HG02884 (cell line): ENCODE measurements around the gene NCOR1.
"Not testable (repeated sequence)": the region's sequence is repeated elsewhere in the genome, so short reads cannot be mapped to it uniquely, and the experiment has no call there.

Source experiments
- ATAC-seq: cut with Tn5 transposase; IDR thresholded peaks from one replicate; pipeline ENCODE4 v1.9.1; 2021; ENCODE audit warnings: mild to moderate bottlenecking, moderate library complexity; ENCODE audit not compliant: unreplicated experiment

NCOR1 gene

DNA sequence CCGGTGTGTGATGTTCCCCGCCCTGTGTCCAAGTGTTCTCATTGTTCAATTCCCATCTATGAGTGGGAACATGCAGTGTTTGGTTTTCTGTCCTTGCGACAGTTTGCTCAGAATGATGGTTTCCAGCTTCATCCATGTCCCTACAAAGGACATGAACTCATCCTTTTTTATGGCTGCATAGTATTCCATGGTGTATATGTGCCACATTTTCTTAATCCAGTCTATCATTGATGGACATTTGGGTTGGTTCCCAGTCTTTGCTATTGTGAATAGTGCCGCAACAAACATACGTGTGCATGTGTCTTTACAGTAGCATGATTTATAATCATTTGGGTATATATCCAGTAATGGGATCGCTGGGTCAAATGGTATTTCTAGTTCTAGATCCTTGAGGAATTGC, 63.0 kb downstream of the NCOR1 start:
- ATAC-seq: not testable (repeated sequence)

DNA sequence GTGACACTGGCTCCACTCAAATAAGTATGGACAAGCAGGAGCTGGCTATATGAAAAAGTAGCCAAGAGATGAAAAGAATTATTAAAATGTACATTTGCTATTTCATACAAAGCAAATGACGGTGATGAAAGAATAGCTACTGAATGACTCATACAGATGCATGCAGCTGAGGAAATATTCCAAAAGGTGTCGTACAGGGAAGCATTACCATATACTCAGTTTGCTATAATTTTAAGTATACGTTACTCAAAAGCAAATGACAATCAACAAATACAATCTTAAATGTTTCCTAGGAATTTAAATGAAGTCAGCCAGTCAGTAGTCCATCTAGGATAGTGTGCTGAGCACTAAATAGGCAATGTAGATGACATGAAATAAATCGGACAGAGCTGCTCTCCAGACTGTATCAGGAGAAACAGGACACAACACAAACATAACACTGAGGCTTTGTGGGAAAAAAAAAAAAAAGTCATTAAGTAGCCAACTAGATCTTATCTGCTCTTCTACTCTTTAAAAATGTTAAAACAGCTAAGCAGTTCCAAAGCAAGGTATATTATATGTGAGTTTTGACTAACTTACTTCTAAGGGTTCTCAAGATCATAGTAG, 65.0 kb downstream of the NCOR1 start:
- no peak for ATAC-seq

DNA sequence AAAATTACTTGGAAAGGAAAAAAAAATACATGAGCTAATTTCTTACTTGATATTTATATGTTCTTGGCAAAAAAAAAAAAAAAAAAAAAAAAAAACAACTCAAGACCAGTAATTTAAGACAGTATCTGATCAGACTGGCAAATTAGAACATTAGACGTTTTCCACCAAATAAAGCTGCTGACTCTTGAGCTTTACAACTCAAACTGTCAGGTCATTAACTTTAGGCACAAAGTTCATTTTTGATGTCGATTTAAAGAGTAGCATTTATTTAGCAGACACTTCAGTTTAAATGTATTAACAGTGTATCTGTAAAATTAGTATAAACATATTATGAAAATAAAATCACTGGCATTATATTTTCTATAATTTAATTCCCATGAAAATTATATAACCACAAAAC, 66.7 kb downstream of the NCOR1 start:
- no peak for ATAC-seq

DNA sequence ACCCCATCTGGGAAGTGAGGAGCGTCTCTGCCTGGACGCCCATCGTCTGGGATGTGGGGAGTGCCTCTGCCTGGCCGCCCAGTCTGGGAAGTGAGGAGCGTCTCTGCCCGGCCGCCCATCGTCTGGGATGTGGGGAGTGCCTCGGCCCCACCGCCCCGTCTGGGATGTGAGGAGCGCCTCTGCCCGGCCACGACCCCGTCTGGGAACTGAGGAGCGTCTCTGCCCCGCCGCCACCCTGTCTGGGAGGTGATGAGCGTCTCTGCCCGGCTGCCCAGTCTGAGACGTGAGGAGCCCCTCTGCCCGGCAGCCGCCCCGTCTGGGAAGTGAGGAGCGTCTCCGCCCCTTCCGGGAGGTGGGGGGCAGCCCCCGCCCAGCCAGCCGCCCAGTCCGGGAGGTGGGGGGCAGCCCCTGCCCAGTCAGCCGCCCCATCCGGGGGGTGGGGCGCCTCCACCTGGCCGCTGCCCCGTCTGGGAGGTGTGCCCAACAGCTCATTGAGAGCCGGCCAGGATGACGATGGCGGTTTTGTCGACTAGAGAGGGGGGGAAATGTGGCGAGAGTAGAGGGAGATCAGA, 69.9 kb downstream of the NCOR1 start:
- not testable (repeated sequence) for ATAC-seq

DNA sequence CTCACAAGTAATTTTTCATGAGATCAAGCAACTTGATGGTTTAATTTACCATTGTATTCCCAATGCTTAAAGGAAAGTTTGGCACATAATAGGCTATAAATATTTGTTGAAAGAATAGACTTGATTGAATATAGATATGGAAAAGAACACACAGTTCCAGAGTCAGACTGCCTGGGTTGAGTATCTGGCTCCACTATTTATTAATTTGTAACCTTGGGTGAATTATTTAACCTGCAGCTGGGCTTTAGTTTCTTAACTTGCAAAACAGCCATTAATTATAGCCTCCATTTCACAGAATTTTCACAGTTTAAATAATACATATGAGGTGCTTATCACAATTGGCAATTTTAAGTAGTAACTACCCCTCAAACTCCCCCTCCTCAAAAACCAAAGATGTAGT, 73.6 kb downstream of the NCOR1 start:
- ATAC-seq: no peak

DNA sequence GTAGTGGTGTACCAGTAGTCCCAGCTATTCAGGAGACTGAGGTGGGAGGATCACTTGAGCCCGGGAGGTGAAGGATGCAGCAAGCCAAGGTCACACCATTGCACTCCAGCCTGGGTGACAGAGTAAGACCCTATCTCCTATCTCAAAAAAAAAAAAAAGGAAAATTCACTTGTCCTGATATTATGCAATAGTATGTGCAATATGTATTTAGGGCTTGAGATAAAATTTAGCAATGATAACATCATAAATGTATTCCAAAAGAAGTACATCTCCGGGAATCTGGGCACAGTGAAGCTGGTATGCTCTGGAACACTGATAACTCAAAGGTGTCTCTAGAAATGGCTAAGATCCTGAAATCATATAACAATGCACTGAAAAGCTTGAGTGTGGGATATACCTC, 74.5 kb downstream of the NCOR1 start:
- ATAC-seq: no peak

DNA sequence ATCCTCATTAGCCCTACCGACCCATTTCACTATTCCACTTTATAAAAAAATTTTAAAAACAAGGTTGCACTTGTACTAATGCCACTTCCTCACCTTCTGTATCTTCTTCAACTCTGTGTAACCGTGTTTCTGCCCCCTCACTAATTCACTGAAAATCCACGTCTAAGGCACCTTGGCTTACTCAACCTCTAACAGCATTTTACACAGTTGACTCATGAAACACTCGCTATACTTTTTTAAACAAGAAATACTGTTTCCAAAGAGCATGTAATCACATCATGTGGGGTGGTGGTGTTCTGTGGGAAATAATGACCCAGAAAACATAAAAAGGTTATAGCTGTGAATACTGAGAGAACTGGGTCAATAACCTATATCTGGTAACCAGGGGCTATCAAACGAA, 79.9 kb downstream of the NCOR1 start:
- ATAC-seq: no peak

DNA sequence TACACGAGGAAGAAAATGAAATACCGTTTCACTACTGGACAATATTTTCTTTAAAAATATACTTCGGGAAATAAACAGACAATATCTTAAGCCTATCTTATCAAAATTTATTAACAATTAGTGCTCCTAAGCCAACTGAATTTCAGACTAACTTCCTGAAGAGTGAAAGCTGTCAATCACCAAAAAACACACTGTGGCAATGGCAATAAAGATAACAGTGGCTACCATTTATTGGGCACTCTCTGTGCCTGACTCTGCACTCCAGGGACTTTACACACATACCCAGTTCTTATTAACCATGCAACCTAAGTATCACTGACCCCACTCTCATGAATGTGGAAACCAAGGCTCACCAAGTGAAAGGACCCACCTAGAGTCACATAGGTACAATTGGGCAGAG, 83.7 kb downstream of the NCOR1 start:
- no peak for ATAC-seq

DNA sequence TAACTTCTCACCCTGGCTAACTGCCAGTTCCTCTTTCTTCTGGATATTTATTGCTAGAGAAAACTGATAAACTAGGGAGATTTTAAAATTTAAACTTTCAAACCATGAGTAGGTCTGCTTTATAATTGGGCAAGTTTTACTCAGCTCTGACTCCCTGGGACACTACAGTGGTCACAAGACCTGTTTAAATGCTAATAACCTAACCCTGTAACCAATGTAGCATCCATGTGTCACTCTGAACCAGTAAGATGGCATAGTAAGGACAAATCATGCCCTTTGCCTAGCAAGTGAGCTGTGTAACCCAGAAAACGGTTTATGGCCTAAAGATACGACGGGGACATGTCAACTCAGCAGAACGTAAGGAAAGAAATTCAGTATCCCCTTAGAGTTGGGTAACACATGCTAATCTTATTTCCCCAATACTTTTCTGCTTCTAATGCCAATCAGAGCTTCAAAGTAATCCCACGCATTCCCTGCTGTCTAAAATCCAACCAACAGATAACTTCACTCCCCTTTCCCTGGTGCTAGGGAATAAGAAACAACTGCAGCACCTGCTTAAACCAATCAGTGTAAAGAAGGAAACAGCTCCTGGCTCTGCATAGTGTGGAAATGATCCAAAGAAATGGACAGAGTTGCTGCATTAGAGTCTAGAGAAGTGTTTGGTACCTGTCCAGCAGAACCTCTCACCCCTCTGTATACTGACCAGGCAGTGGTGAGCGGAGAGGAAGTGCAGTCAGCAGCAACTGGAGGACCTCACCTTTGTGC, 85.7 kb downstream of the NCOR1 start:
- ATAC-seq: no peak

DNA sequence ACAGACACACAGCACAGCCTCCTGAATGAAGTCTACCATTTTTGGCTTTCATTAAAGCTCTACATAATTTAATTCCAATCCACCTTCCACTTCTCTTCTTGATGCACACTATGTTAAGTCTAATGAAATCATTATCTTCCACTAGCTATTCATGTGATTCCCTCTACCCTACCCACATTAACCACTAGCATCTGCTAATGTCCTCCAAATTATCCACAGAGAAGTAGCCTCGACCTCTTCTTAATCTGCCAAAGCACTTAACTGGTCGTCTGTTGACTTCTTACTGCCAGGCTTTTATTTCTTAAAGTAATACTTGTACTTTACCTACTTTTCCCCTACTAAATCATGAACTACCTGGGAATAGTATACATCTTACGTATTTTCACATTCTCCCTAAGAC, 91.8 kb downstream of the NCOR1 start:
- ATAC-seq: no peak

DNA sequence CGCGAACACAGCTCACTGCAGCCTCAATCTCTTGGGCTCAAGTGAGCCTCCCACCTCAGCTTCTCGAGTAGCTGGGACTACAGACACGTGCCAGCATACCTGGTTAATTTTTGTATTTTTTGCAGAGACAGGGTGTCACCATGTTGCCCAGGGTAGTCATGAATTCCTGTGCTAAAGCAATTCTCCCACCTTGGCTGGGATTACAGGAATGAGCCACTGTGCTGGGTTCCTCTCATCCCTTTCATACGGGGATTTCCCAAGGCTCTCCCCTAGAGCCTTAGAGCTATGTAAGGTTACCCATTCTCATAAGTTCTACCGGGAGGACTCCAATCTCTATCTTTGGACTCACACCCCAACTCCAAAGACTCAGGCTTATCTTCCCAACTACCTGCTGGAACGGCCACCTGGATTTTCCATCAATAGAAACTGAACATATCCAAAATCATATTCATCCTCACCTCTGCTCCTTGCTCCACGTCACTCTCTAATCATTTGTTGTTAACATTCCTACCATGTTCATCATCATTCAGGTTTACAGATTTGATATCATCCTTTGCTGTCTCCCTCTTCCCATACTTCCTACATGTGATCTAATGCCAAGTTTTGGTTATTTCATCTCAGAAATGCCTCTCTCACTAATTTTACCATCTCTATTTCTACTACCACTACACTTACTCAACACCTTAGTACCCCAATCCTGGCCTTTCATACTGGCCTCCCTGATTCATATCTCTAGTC, 92.5 kb downstream of the NCOR1 start:
- ATAC-seq: no peak

DNA sequence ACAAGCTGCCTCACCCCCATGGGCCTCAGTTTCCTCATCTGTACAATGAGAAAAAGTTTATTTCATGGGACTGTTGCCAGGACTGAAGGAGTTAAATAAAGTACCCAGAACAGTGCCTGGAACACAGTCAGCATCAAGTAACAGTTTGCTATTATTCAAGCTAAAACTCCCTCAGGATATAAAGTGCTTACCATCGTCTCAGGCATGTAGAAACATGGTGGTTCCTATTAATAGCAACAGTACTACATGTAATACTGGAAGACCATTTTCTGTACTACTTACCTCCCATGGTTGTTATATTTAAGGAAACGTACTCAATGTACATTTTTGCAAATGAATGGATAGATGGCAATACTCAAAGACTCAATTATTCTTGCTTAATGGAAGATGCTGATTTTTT, 93.4 kb downstream of the NCOR1 start:
- ATAC-seq: no peak

DNA sequence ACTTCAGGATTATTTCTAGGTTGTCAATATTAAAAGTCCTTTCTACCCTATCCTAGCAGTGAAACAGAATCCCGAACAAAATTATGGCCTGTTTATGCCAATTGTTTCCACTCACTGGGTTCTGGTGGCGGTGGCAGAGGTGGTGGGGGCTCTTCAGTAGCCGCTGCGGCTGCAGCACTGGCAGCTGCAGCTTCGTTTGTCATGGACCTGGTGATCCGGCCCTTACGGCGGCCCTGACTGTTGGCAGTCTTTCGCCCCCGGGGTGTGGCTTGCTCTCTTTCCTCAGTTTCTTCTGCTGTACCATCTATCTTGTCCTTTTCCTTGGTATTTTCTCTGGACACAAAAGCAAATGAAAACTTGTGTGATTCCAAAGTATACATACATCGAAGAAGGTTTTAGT, 94.4 kb downstream of the NCOR1 start:
- ATAC-seq: no peak

DNA sequence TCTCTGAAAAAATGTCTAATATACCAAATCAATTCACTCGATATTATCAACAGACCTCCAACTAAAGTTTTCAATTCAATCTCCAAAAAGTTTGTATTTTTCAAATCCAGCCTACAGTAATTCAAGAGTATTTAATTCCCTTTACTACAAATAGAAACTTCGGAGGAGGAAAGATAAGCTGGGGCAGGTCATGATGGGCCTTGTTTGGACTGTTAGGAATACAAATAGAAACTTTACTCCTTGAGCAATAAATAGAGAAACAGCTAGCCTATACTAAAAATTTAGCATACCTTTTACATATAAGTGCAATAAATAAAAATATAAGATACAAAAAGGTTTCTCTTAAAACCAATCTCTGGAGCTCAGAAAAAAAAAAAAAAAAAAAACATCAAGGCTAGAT, 98.2 kb downstream of the NCOR1 start:
- no peak for ATAC-seq

DNA sequence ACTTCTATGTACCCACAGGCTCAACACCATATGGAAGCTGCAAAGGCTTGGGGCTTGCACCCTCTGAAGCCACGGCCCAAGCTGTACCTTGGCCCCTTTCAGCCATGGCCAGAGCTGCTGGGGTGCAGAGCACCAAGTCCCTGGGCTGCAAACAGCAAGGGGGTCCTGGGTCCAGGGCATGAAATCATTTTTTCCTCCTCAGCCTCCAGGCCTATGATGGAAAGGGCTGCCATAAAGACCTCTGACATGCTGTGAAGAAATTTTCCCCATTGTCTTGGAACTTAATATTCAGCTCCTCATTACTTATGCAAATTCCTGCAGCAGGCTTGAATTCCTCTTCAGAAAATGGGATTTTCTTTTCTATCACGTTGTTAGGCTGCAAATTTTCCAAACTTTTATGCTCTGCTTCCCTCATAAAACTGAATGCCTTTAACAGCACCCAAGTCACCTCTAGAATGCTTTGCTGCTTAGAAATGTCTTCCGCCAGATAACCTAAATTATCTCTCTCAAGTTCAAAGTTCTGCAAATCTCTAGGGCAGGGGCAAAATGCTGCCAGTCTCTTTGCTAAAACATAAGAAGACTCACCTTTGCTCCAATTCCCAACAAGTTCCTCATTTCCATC, 100.1 kb downstream of the NCOR1 start:
- ATAC-seq: not testable (repeated sequence)

DNA sequence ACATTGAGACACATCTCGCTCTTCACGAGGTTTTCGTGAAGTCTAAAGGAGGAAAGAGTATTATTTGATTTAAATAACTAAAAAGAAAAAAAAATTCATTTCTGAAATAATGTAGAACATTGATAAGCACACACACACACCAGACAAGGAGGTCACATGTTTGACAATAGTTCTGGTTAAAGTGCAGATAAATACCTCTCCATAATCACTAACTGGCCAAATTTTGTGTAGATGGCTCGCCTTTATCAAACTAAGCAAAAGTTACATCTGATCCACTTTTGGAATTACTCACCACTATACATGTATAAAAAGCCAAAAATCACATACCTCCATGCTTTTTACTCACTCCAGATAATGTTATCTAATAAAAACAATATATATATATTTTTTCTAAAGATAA, 106.5 kb downstream of the NCOR1 start:
- no peak for ATAC-seq

DNA sequence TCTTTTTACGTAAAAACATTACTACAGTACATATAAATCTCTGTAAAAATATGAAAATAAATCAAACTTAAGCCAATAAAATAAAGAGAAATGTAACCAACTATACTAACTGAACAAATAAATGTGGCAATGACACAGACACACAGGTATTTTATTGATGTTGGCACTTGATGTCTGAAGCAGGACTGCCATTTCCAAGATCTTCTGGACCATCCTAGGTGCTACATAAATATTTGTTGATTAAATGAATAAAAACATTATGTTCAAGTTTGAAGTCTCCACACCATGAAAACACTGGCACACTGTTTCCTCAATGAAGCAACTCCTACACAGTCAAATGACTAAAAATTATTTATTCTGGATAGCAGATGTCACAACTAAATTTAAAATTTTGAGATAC, 106.9 kb downstream of the NCOR1 start:
- ATAC-seq: no peak

DNA sequence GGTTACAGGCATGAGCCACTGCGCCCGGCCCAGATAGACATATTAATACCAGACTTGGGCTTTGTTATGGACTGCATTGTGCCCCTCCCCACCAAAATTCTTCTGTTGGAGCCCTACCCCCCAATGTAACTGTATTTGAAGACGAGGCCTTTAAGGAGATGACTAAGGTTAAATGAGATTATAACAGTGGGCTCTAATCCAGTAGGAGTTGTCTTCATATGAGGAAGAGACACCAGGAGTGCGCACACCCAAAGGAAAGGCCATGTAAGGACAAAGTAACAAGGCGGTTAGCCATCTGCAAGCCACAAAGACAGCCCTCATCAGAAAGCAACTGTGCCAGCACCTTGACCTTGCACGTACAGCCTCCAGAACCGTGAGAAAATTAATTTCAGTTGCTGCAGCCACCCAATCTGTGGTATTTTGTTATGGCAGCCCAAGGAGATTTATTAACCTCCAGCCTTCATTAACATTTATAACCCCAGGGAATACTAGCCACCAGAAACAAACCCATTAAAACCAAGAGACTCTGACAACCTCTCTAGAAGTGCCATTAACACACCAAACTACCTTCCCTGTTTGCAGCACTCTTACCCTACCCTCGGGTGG, 108.1 kb downstream of the NCOR1 start:
- no peak for ATAC-seq

DNA sequence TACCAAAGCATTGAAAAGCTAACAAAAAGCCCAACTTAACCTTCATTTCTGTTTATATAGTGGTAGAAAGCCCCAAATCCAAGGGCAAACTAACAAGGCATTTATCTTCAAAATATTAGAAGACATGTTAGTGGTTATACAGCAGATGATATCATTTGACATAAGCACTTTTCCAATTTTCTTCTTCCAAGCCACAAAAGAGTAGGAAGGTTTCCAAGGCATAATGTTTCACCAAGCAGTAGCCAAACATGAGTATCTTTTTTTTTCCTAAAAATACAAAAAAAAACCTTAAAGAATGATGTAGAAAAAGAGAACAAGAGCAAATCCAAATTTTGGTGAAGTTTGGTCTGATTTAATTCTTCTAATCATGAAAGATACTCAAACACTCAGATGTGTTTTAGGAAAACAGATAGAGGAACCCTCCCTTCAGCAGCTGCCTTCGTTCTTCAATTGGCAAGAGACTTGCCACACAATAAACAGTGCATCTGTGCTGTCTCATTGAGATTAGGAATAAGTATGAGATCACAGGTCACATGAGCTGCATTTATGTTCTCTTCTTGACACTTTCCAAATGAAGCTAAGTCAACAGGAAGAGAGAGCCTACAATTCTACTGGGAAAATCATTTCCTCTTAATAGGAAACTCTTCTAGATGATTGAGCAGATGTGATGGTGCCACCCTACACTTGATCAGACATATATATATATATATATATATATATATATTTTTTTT, 109.0 kb downstream of the NCOR1 start:
- ATAC-seq: no peak

DNA sequence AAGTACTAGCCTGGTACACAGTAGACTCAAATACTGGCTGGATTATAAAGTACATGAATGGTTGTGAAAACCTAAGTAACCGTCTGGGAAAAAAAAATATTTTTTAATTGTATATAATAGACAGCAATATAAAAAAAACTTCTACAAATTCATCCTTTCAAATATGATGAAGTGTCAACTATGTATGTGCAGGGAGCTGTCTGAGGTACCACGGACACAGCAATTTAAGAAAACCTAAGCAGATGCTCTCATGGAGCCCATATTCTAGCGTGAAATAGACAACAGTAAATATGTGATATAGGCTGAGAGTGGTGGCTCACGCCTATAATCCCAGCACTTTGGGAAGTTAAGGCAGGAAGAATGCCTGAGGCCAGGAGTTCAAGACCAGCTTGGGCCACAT, 111.1 kb downstream of the NCOR1 start:
- no peak for ATAC-seq
